Measurements from ENCODE around the gene INPP5A. TPM values are rescaled to one million over a fixed set of nuclear protein-coding genes. Genes with fewer than 3 reads are reported as not detected.

Gene INPP5A
- total and polyA plus RNA-seq, 2 of the 13 experiments (the other 11 are each of a cell fraction or from before 2014, with no cell fraction given) = 17.5 to 37.9 TPM

DNA sequence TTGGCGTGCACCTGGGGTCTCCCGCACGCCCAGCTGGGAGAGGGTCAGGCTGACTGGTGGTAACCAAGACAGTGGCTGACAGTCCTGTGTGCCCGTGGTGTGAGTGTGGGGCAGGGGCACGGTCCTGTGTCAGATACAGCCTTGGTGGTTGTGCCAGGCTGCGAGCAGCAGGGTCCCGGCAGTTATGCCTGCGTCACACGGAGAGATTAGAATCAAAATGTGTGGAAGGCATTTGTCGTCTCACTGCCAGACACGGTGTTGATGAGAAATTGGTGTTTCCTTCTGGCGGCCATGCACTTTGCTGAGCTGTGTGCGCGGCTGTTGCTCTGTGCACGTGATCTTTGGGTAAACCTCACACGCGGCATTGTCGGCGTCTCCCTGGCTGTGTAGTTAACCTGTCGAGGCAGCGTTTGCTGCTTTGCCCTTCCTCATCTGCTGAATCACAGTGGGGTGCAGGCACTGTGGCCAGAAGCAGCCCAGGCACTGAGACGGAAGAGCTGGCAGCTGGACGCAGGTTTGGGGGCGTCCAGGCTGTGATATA lies 160.7 kb downstream of the INPP5A start (continued):
- TF ChIP-seq ZNF496 (CRISPR knock-in tag; IDR thresholded peaks at IDR 0.05; ENCODE audit: insufficient replicate concordance) = no peak
- no peak for TF ChIP-seq KLF9 (CRISPR knock-in tag; IDR thresholded peaks at IDR 0.05; ENCODE audit: low read depth)
- TF ChIP-seq, protein P1, sequence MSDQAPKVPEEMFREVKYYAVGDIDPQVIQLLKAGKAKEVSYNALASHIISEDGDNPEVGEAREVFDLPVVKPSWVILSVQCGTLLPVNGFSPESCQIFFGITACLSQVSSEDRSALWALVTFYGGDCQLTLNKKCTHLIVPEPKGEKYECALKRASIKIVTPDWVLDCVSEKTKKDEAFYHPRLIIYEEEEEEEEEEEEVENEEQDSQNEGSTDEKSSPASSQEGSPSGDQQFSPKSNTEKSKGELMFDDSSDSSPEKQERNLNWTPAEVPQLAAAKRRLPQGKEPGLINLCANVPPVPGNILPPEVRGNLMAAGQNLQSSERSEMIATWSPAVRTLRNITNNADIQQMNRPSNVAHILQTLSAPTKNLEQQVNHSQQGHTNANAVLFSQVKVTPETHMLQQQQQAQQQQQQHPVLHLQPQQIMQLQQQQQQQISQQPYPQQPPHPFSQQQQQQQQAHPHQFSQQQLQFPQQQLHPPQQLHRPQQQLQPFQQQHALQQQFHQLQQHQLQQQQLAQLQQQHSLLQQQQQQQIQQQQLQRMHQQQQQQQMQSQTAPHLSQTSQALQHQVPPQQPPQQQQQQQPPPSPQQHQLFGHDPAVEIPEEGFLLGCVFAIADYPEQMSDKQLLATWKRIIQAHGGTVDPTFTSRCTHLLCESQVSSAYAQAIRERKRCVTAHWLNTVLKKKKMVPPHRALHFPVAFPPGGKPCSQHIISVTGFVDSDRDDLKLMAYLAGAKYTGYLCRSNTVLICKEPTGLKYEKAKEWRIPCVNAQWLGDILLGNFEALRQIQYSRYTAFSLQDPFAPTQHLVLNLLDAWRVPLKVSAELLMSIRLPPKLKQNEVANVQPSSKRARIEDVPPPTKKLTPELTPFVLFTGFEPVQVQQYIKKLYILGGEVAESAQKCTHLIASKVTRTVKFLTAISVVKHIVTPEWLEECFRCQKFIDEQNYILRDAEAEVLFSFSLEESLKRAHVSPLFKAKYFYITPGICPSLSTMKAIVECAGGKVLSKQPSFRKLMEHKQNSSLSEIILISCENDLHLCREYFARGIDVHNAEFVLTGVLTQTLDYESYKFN (CRISPR knock-in tag; conservative IDR thresholded peaks at IDR 0.05) = no peak
- TF ChIP-seq ZNF232 (CRISPR knock-in tag; IDR thresholded peaks at IDR 0.05; ENCODE audit: borderline replicate concordance) = no peak
- TF ChIP-seq ZNF605 (CRISPR knock-in tag; IDR thresholded peaks at IDR 0.05) = no peak

DNA sequence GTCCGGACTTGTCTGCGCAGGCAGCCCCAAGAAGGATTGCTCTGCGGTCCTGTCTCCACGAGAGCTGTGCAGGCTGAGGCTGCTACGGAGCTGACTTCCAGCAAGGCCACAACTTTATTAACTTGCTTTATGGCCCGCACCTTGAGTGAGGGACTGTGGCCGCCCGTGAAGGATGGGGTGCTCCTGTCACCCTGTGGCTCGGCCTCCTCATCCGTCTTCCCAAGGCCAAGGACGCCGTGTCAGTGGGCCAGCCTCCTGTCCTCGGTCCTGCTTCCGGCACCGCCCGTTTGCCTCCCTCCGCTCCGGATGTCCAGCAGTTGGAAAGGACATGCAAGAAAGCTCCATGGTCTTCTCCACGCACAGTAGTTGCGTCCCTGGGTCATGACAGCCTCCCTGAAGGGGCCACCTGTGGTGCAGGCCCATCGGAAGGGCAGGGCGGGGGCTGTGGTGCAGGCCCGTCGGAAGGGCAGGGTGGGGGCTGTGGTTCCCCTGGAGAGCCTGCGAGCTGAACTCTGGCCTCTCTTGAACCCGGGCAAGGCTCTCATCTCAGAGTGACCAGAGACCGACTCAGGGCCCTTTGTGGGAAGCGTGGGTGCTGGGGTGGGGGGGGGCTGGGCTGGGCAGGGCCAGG lies 161.3 kb downstream of the INPP5A start:
- WGBS (ENCODE audit: low lambda C conversion rate) = 96% methylated on average over 25 of the region's 28 CpGs
- POLR2A ChIA-PET = no interaction called here
- DNase-seq (ENCODE audit: low spot score) = no peak

More for the DNA sequence above, 161.3 kb downstream of the INPP5A start:
- Histone ChIP-seq H4K20me1 (ENCODE audit: insufficient read depth, low read length) (no peaks in the 10 kb centered on the region), H3K4me3 (replicated peaks in 1 of 3; ENCODE audit: insufficient read depth in 1 of 3, low read depth in 2 of 3, low read length in 3 of 3) (no peak overlapping the region), H3K4me1 (ENCODE audit: insufficient read depth, low read length) (no peaks in the 10 kb centered on the region), H2AFZ (ENCODE audit: low read length) (no peak overlapping the region), H3K9ac (ENCODE audit: insufficient read depth, low read depth, low read length) (no peak overlapping the region), H3K36me3 (replicated peaks in 1 of 2; ENCODE audit: control insufficient read depth in 1 of 2, insufficient read depth in 2 of 2, low read length in 2 of 2) (peaks cover 5% of the 10 kb centered on the region in 2 experiments; a peak in 2 of 5 replicates), H3K9me3 (ENCODE audit: low read length) (0 out of 2 replicates have a peak, but pooled peaks cover 10% of the 10 kb centered on the region), H3K4me2 (ENCODE audit: low read depth, low read length) (no peak overlapping the region), H3K27me3 (ENCODE audit: control insufficient read depth in 1 of 2, insufficient read depth in 2 of 2, low read length in 2 of 2) (no peaks in the 10 kb centered on the region), H3K27ac (ENCODE audit: extremely low read length, insufficient read depth, low read length) (no peak overlapping the region), H3K79me2 (ENCODE audit: insufficient read depth, low read length) (no peaks in the 10 kb centered on the region)
- BruUV-seq (replicated peaks) = no TSS peak
- intact Hi-C loops (cut with micrococcal nuclease; ENCODE audit: unreplicated experiment) = no loop called here
- CTCF ChIA-PET (ENCODE audit: low intra/inter-chr PET ratio, low total read pairs) = no interaction called here
- TF ChIP-seq PHF8 (CRISPR knock-in tag; IDR thresholded peaks at IDR 0.05) (no peak), ZNF280B (CRISPR knock-in tag; IDR thresholded peaks at IDR 0.05; ENCODE audit: borderline replicate concordance) (no peak)
- TF ChIP-seq, protein P2, sequence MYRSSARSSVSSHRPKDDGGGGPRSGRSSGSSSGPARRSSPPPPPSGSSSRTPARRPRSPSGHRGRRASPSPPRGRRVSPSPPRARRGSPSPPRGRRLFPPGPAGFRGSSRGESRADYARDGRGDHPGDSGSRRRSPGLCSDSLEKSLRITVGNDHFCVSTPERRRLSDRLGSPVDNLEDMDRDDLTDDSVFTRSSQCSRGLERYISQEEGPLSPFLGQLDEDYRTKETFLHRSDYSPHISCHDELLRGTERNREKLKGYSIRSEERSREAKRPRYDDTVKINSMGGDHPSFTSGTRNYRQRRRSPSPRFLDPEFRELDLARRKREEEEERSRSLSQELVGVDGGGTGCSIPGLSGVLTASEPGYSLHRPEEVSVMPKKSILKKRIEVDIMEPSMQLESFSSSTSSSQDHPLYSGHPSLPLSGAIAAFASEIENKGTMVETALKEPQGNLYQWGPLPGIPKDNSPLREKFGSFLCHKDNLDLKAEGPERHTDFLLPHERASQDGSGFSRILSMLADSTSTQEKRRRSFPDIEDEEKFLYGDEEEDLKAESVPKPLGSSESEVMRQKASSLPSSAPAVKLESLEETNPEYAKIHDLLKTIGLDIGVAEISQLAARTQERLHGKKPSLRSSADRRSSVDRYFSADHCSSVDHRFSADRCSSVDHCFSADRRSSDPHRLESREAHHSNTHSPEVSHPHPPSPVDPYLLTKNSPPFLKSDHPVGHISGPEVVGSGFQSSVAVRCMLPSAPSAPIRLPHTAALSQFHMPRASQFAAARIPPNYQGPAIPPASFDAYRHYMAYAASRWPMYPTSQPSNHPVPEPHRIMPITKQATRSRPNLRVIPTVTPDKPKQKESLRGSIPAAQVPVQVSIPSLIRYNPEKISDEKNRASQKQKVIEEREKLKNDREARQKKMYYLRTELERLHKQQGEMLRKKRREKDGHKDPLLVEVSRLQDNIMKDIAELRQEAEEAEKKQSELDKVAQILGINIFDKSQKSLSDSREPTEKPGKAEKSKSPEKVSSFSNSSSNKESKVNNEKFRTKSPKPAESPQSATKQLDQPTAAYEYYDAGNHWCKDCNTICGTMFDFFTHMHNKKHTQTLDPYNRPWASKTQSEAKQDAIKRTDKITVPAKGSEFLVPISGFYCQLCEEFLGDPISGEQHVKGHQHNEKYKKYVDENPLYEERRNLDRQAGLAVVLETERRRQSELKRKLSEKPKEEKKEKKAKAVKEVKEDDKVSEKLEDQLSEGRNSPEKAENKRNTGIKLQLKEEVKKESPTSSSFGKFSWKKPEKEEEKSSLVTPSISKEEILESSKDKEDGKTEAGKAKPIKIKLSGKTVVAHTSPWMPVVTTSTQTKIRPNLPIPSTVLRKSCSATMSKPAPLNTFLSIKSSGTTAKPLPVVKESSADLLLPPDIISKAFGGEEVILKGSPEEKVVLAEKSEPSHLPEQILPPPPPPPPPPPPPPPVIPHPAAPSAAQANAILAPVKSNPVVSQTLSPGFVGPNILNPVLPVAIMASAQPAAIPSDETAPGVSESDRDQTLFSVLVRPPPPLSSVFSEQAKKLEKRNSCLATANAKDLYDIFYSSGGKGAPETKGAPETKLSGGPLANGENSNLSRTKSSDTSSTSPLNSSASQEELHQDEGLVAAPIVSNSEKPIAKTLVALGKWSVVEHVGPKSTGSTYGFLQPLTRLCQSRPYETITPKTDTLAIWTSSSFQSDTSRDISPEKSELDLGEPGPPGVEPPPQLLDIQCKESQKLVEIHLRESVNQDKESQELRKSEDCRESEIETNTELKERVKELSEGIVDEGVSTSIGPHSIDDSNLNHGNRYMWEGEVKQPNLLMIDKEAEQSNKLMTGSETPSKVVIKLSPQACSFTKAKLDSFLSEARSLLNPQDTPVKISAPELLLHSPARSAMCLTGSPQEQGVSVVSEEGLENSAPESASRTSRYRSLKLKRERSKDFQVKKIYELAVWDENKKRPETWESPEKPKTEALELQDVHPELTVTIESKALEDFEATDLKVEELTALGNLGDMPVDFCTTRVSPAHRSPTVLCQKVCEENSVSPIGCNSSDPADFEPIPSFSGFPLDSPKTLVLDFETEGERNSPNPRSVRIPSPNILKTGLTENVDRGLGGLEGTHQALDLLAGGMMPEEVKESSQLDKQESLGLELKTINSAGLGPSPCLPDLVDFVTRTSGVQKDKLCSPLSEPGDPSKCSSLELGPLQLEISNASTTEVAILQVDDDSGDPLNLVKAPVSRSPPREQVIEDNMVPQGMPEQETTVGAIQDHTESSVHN (CRISPR knock-in tag; IDR thresholded peaks at IDR 0.05) = no peak
- FAIRE-seq (no peak), ATAC-seq (no peak; the same call in 2 of the 3 replicates)
- in situ Hi-C loops (cut with HindIII; ENCODE audit: extremely low pct_ligation_motif_present, low pct_unique_long_range_greater_than_20kb) = no loop called here

Data from HepG2 (cell line).